ENCODE measurements around the gene SPATA1. TPM values are rescaled to one million over a fixed set of nuclear protein-coding genes. Genes with fewer than 3 reads are reported as not detected.

The SPATA1 gene
- total and polyA plus RNA-seq, 9 of the 15 experiments (the other 6 are each of a cell fraction or from before 2014, with no cell fraction given) = 0.79 to 2.9 (median 1.5) TPM

DNA sequence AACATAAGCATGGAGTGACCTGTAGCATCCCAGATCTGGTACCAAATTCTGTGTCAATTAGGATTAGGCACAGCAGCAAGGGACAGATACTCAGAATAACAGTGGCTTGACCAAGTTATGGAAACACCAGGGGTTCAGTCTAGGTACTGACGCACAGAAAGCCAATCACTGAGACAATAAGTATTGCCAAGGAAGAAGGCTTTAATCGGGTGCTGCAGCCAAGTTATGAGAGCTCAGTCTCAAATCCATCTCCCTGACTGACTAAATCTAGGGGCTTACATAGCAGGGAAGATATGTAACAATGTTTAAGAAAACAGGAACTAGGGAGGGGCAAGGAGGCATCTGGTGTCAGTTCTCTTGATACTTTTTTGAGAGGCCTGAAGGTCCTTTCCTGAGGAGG is 107.7 kb downstream of the SPATA1 start (continued):
- TF ChIP-seq ZNF232 (CRISPR knock-in tag; IDR thresholded peaks at IDR 0.05) (no peak), CHD4 (IDR thresholded peaks at IDR 0.05; ENCODE audit: insufficient read depth, insufficient replicate concordance, low read depth, low read length, poor library complexity, severe bottlenecking) (no peak), TAF9B (IDR thresholded peaks at IDR 0.05; ENCODE audit: partially characterized antibody) (no peak), PTBP1 (IDR thresholded peaks at IDR 0.05; ENCODE audit: low read depth, low read length) (no peak), FUS (optimal IDR thresholded peaks at IDR 0.05; ENCODE audit: low read depth, low read length) (no peak), KLF16 (IDR thresholded peaks at IDR 0.05) (no peak), TRIM28 (IDR thresholded peaks at IDR 0.05) (peak; percentile 90)
- TF ChIP-seq, protein P1, sequence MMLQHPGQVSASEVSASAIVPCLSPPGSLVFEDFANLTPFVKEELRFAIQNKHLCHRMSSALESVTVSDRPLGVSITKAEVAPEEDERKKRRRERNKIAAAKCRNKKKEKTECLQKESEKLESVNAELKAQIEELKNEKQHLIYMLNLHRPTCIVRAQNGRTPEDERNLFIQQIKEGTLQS (IDR thresholded peaks at IDR 0.05) = no peak
- TF ChIP-seq, protein P1 (CRISPR knock-in tag; conservative IDR thresholded peaks at IDR 0.05) = no peak

DNA sequence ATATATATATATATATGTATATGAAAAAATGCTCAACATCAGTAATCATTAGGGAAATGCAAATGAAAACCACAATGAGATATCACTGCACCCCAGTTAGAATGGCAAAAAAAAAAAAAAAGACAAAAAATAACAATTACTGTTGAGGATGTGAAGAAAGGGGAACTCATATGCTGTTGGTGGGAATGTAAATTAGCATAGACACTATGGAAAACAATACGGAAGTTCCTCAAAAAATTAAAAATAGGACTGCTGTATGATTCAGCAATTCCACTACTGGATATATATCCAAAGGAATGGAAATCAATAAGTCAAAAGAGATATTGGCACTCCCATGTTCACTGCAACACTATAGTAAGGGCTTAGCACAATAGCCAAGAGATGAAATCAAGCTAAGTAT is 109.6 kb downstream of the SPATA1 start:
- FAIRE-seq (no peak), DNase-seq (ENCODE audit: extremely low read depth in 1 of 4, low spot score in 3 of 4) (no peak), ATAC-seq (no peak)
- TF ChIP-seq COPS2 (conservative IDR thresholded peaks at IDR 0.05) (no peak), HDAC8 (tag; IDR thresholded peaks at IDR 0.05) (no peak), RBM17 (IDR thresholded peaks at IDR 0.05; ENCODE audit: borderline replicate concordance, low read depth, low read length) (no peak), LEF1 (IDR thresholded peaks at IDR 0.05) (no peak), SIX5 (IDR thresholded peaks at IDR 0.05; ENCODE audit: borderline replicate concordance in 1 of 2, insufficient read depth in 1 of 2, low read depth in 1 of 2, low read length in 2 of 2) (no peak)
- TF ChIP-seq, protein P2, sequence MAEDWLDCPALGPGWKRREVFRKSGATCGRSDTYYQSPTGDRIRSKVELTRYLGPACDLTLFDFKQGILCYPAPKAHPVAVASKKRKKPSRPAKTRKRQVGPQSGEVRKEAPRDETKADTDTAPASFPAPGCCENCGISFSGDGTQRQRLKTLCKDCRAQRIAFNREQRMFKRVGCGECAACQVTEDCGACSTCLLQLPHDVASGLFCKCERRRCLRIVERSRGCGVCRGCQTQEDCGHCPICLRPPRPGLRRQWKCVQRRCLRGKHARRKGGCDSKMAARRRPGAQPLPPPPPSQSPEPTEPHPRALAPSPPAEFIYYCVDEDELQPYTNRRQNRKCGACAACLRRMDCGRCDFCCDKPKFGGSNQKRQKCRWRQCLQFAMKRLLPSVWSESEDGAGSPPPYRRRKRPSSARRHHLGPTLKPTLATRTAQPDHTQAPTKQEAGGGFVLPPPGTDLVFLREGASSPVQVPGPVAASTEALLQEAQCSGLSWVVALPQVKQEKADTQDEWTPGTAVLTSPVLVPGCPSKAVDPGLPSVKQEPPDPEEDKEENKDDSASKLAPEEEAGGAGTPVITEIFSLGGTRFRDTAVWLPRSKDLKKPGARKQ (CRISPR knock-in tag; IDR thresholded peaks at IDR 0.05) = no peak
- TF ChIP-seq, protein P3, sequence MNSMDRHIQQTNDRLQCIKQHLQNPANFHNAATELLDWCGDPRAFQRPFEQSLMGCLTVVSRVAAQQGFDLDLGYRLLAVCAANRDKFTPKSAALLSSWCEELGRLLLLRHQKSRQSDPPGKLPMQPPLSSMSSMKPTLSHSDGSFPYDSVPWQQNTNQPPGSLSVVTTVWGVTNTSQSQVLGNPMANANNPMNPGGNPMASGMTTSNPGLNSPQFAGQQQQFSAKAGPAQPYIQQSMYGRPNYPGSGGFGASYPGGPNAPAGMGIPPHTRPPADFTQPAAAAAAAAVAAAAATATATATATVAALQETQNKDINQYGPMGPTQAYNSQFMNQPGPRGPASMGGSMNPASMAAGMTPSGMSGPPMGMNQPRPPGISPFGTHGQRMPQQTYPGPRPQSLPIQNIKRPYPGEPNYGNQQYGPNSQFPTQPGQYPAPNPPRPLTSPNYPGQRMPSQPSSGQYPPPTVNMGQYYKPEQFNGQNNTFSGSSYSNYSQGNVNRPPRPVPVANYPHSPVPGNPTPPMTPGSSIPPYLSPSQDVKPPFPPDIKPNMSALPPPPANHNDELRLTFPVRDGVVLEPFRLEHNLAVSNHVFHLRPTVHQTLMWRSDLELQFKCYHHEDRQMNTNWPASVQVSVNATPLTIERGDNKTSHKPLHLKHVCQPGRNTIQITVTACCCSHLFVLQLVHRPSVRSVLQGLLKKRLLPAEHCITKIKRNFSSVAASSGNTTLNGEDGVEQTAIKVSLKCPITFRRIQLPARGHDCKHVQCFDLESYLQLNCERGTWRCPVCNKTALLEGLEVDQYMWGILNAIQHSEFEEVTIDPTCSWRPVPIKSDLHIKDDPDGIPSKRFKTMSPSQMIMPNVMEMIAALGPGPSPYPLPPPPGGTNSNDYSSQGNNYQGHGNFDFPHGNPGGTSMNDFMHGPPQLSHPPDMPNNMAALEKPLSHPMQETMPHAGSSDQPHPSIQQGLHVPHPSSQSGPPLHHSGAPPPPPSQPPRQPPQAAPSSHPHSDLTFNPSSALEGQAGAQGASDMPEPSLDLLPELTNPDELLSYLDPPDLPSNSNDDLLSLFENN (IDR thresholded peaks at IDR 0.05; ENCODE audit: low read depth in 2 of 2, low read length in 2 of 2) = no peak
- intact Hi-C loops (cut with micrococcal nuclease) = no loop called here
- POLR2A ChIA-PET = no interaction called here
- no peak overlapping the region for H3K27ac ChIP-seq (ENCODE audit: extremely low read depth, low read depth, low read length)
- CTCF ChIA-PET (ENCODE audit: low intra/inter-chr PET ratio) = no interaction called here
- peaks cover 20% of the 10 kb centered on the region for H3K9me3 ChIP-seq (replicated peaks; ENCODE audit: control insufficient read depth, insufficient read depth, low read depth, low read length)
- H2AFZ ChIP-seq (ENCODE audit: low read depth, low read length) = no peak overlapping the region
- no peaks in the 10 kb centered on the region for H3K79me2 ChIP-seq (ENCODE audit: control insufficient read depth, insufficient read depth, low read length)
- H3K4me1 ChIP-seq (replicated peaks in 1 of 2; ENCODE audit: control insufficient read depth in 2 of 2, insufficient read depth in 2 of 2, low read length in 2 of 2) = peaks cover 7% of the 10 kb centered on the region in 2 experiments; a peak in 4 of 5 replicates
- no peak overlapping the region for H3K4me3 ChIP-seq
- in situ Hi-C loops (cut with MboI) = loop anchor here (10.0 to 25.0 kb wide), 2 partner anchors 321 to 703 kb away; no protein-coding TSS in a partner anchor
- BruUV-seq (replicated peaks) = no TSS peak
- WGBS (ENCODE audit: insufficient coverage, low coverage, missing lambda C conversion rate) = 50% methylated on average over 1 of the region's 1 CpG
- no peak overlapping the region for H3K4me2 ChIP-seq (ENCODE audit: insufficient read depth, low read length)
- no peak overlapping the region for H3K9ac ChIP-seq (ENCODE audit: insufficient read depth in 1 of 2, low read depth in 2 of 2, low read length in 2 of 2)
- H3K27me3 ChIP-seq (ENCODE audit: control insufficient read depth in 2 of 2, insufficient read depth in 2 of 2, low read length in 2 of 2) = no peaks in the 10 kb centered on the region
- H3K9me1 ChIP-seq (ENCODE audit: control insufficient read depth, insufficient read depth, low read length) = no peaks in the 10 kb centered on the region
- no peaks in the 10 kb centered on the region for H3K36me3 ChIP-seq (ENCODE audit: control insufficient read depth, insufficient read depth, low read length)
- H4K20me1 ChIP-seq (replicated peaks; ENCODE audit: control insufficient read depth, insufficient read depth, low read length) = no peaks in the 10 kb centered on the region
